COLO829 (cell line): ENCODE measurements around the gene CHID1.
A peak's percentile ranks its signal among the peaks of the same experiment; 100 is the strongest.

ENCODE experiments used
- DNase-seq: peaks from one replicate; pipeline ENCODE4 v3.0.0; 2012; ENCODE audit warnings: low spot score

The CHID1 gene

GRCh38 chr11:888310-889212, 22.0 kb downstream of the CHID1 start:
- no peak for DNase-seq

- DNase-seq = no peak
Observed at GRCh38 chr11:887589-887988, 23.0 kb downstream of the CHID1 start.

- DNase-seq = no peak
Observed at GRCh38 chr11:886568-886967, 24.0 kb downstream of the CHID1 start.

- DNase-seq = no peak
Observed at GRCh38 chr11:884578-885070, 26.0 kb downstream of the CHID1 start.

GRCh38 chr11:883527-883926, 27.1 kb downstream of the CHID1 start:
- no peak for DNase-seq

- DNase-seq = no peak
Observed at GRCh38 chr11:882596-882995, 28.0 kb downstream of the CHID1 start.

GRCh38 chr11:880447-880846, 30.2 kb downstream of the CHID1 start:
- no peak for DNase-seq

GRCh38 chr11:877565-877964, 33.0 kb downstream of the CHID1 start:
- DNase-seq = peak; percentile 16

- no peak for DNase-seq
Observed at GRCh38 chr11:876545-876944, 34.1 kb downstream of the CHID1 start.

- no peak for DNase-seq
Observed at GRCh38 chr11:875769-876301, 34.8 kb downstream of the CHID1 start.

- no peak for DNase-seq
Observed at GRCh38 chr11:875203-875602, 35.4 kb downstream of the CHID1 start.

GRCh38 chr11:873706-874105, 36.9 kb downstream of the CHID1 start:
- no peak for DNase-seq

- DNase-seq = no peak
Observed at GRCh38 chr11:872799-873198, 37.8 kb downstream of the CHID1 start.

- DNase-seq = no peak
Observed at GRCh38 chr11:871472-871871, 39.1 kb downstream of the CHID1 start.

GRCh38 chr11:870418-870817, 40.2 kb downstream of the CHID1 start:
- no peak for DNase-seq

- no peak for DNase-seq
Observed at GRCh38 chr11:870127-870413, 40.5 kb downstream of the CHID1 start.

- no peak for DNase-seq
Observed at GRCh38 chr11:869399-870126, 41.0 kb downstream of the CHID1 start.

GRCh38 chr11:868802-869201, 41.8 kb downstream of the CHID1 start:
- DNase-seq = no peak

- DNase-seq = no peak
Observed at GRCh38 chr11:868394-868793, 42.2 kb downstream of the CHID1 start.

- no peak for DNase-seq
Observed at GRCh38 chr11:867856-868358, 42.7 kb downstream of the CHID1 start.

- no peak for DNase-seq
Observed at GRCh38 chr11:866481-866880, 44.1 kb downstream of the CHID1 start.

- DNase-seq = no peak
Observed at GRCh38 chr11:865462-866430, 44.9 kb downstream of the CHID1 start.
